AG20443 (cell line): Measurements from ENCODE around the gene STXBP2.
"Not testable (repeated sequence)": the region's sequence is repeated elsewhere in the genome, so short reads cannot be mapped to it uniquely, and the experiment has no call there.

ENCODE experiments used
- DNase-seq: peaks from one replicate; pipeline ENCODE4 v3.0.0; 2012; ENCODE audit warnings: low spot score, mixed read lengths

Gene STXBP2

GRCh38 chr19:7632340-7633203 lies 4.3 kb upstream of the STXBP2 start:
- DNase-seq, result no peak

GRCh38 chr19:7633698-7634097 lies 3.2 kb upstream of the STXBP2 start, which contains the start of gene PCP2:
TSS of gene PCP2 (minus strand) at chr19:7633719. CDS start at chr19:7633457, 262 bp downstream.
- no peak for DNase-seq

- no peak for DNase-seq
Observed at GRCh38 chr19:7635670-7636069, 1.2 kb upstream of the STXBP2 start.

GRCh38 chr19:7636317-7636690 lies 606 bp upstream of the STXBP2 start:
- DNase-seq, result no peak

- no peak for DNase-seq
Observed at GRCh38 chr19:7637374-7638256, 705 bp downstream of the STXBP2 start.

GRCh38 chr19:7638802-7639465 lies 2.0 kb downstream of the STXBP2 start:
- DNase-seq, result no peak

GRCh38 chr19:7639863-7640348 lies 3.0 kb downstream of the STXBP2 start:
- no peak for DNase-seq

GRCh38 chr19:7640803-7641202 lies 3.9 kb downstream of the STXBP2 start:
- DNase-seq, result no peak

GRCh38 chr19:7641290-7642276 lies 4.7 kb downstream of the STXBP2 start:
- DNase-seq, result no peak

GRCh38 chr19:7642295-7643030 lies 5.6 kb downstream of the STXBP2 start:
- DNase-seq, result no peak

- DNase-seq, result no peak
Observed at GRCh38 chr19:7643031-7643415, 6.1 kb downstream of the STXBP2 start.

- DNase-seq, result not testable (repeated sequence)
Observed at GRCh38 chr19:7643629-7644549, 7.0 kb downstream of the STXBP2 start.

GRCh38 chr19:7644550-7644877 lies 7.6 kb downstream of the STXBP2 start:
- no peak for DNase-seq

- no peak for DNase-seq
Observed at GRCh38 chr19:7645163-7645562, 8.3 kb downstream of the STXBP2 start.

- no peak for DNase-seq
Observed at GRCh38 chr19:7645656-7646425, 8.9 kb downstream of the STXBP2 start.

GRCh38 chr19:7646426-7646700 lies 9.5 kb downstream of the STXBP2 start:
- no peak for DNase-seq

GRCh38 chr19:7647156-7647555 lies 10.2 kb downstream of the STXBP2 start:
- DNase-seq, result no peak

- no peak for DNase-seq
Observed at GRCh38 chr19:7648265-7649014, 11.5 kb downstream of the STXBP2 start.
